MM.1S (cell line): ENCODE data around the gene FBXL17.

Source experiments
- DNase-seq: peaks from one replicate; pipeline ENCODE4 v3.0.0-alpha.2; 2015
- H2AFZ ChIP-seq: fragments of 300-600 bp; sonication (generic); 2 replicates; pipeline ENCODE4 v1.6.0; 2016; ENCODE audit warnings: antibody characterized with exemption, low read length
- H3F3A ChIP-seq: fragments of 300-600 bp; sonication (generic); 2 replicates; pipeline ENCODE4 v1.6.1; 2016; ENCODE audit warnings: mild to moderate bottlenecking, antibody characterized with exemption, low read length, moderate library complexity, mixed read lengths; ENCODE audit not compliant: insufficient read depth
- H3K27ac ChIP-seq: fragments of 300-600 bp; sonication (generic); 2 replicates; pipeline ENCODE4 v1.5.1; 2016; ENCODE audit warnings: mild to moderate bottlenecking, low read length
- H3K27me3 ChIP-seq: fragments of 300-600 bp; sonication (generic); replicated peaks from 2 replicates; pipeline ENCODE4 v1.6.0; 2016; ENCODE audit warnings: low read length; ENCODE audit not compliant: insufficient read depth
- H3K36me3 ChIP-seq: fragments of 300-600 bp; sonication (generic); replicated peaks from 2 replicates; pipeline ENCODE4 v1.6.1; 2016; ENCODE audit warnings: mild to moderate bottlenecking, low read length, mixed read lengths; ENCODE audit not compliant: insufficient read depth
- H3K4me1 ChIP-seq: fragments of 300-600 bp; sonication (generic); 2 replicates; pipeline ENCODE4 v1.6.1; 2016; ENCODE audit warnings: low read length, mixed read lengths
- H3K4me2 ChIP-seq: fragments of 300-600 bp; sonication (generic); 2 replicates; pipeline ENCODE4 v1.6.0; 2016; ENCODE audit warnings: low read depth, low read length
- H3K4me3 ChIP-seq: fragments of 300-600 bp; sonication (generic); 2 replicates; pipeline ENCODE4 v1.5.1; 2016; ENCODE audit warnings: low read length, mixed read lengths
- H3K79me2 ChIP-seq: fragments of 300-600 bp; sonication (generic); 2 replicates; pipeline ENCODE4 v1.6.1; 2016; ENCODE audit warnings: mixed run types, low read length, mixed read lengths
- H3K9ac ChIP-seq: fragments of 300-600 bp; sonication (generic); 2 replicates; pipeline ENCODE4 v1.6.1; 2016; ENCODE audit warnings: low read length, mixed read lengths
- H3K9me2 ChIP-seq: fragments of 300-600 bp; sonication (generic); replicated peaks from 2 replicates; pipeline ENCODE4 v1.6.1; 2016; ENCODE audit warnings: mild to moderate bottlenecking, low read length, mixed read lengths; ENCODE audit not compliant: insufficient read depth
- H3K9me3 ChIP-seq: fragments of 300-600 bp; sonication (generic); replicated peaks from 2 replicates; pipeline ENCODE4 v1.6.1; 2016; ENCODE audit warnings: mild to moderate bottlenecking, low read length, mixed read lengths; ENCODE audit not compliant: insufficient read depth
- H4K20me1 ChIP-seq: fragments of 300-600 bp; sonication (generic); 2 replicates; pipeline ENCODE4 v1.6.1; 2016; ENCODE audit warnings: mild to moderate bottlenecking, low read length, moderate library complexity, mixed read lengths; ENCODE audit not compliant: insufficient read depth
- CTCF ChIP-seq: fragments of 300-600 bp; sonication (generic); IDR thresholded peaks from 2 replicates; pipeline ENCODE4 v1.5.1; 2016; ENCODE audit warnings: antibody characterized with exemption, low read length, mixed read lengths
- EZH2 ChIP-seq: fragments of 300-600 bp; sonication (generic); optimal IDR thresholded peaks from 2 replicates; pipeline ENCODE3; 2017; ENCODE audit warnings: low read depth, mild to moderate bottlenecking, antibody characterized with exemption, low read length, mixed read lengths
- EZH2phosphoT487 ChIP-seq: fragments of 300-600 bp; sonication (generic); IDR thresholded peaks from 2 replicates; pipeline ENCODE4 v1.6.1; 2018; ENCODE audit warnings: antibody characterized with exemption, low read length

The FBXL17 gene

GRCh38 chr5:108249785-108250426, 132.0 kb downstream of the FBXL17 start:
- H3K4me2 ChIP-seq, result no peak overlapping the region
- H3K9me3 ChIP-seq, result no peaks in the 10 kb centered on the region
- no peak overlapping the region for H3K9ac ChIP-seq
- no peak overlapping the region for H3K4me3 ChIP-seq
- no peaks in the 10 kb centered on the region for H3K79me2 ChIP-seq
- no peaks in the 10 kb centered on the region for H4K20me1 ChIP-seq
- no peaks in the 10 kb centered on the region for H3K9me2 ChIP-seq
- no peaks in the 10 kb centered on the region for H3F3A ChIP-seq
- TF ChIP-seq CTCF (no peak), EZH2 (no peak), EZH2phosphoT487 (no peak)
- no peak overlapping the region for H3K27ac ChIP-seq
- no peaks in the 10 kb centered on the region for H3K36me3 ChIP-seq
- H2AFZ ChIP-seq, result no peak overlapping the region
- H3K4me1 ChIP-seq, result no peaks in the 10 kb centered on the region
- no peaks in the 10 kb centered on the region for H3K27me3 ChIP-seq
- DNase-seq, result no peak

GRCh38 chr5:108249095-108249784, 132.7 kb downstream of the FBXL17 start:
- H3K4me2 ChIP-seq, result no peak overlapping the region
- H4K20me1 ChIP-seq, result no peaks in the 10 kb centered on the region
- H3K4me3 ChIP-seq, result no peak overlapping the region
- H3K9me3 ChIP-seq, result no peaks in the 10 kb centered on the region
- TF ChIP-seq CTCF (no peak), EZH2 (no peak), EZH2phosphoT487 (no peak)
- no peak for DNase-seq
- H3F3A ChIP-seq, result no peaks in the 10 kb centered on the region
- no peak overlapping the region for H3K9ac ChIP-seq
- no peaks in the 10 kb centered on the region for H3K36me3 ChIP-seq
- H3K4me1 ChIP-seq, result no peaks in the 10 kb centered on the region
- no peak overlapping the region for H2AFZ ChIP-seq
- H3K79me2 ChIP-seq, result no peaks in the 10 kb centered on the region
- no peak overlapping the region for H3K27ac ChIP-seq
- no peaks in the 10 kb centered on the region for H3K9me2 ChIP-seq
- no peaks in the 10 kb centered on the region for H3K27me3 ChIP-seq

GRCh38 chr5:108238936-108239887, 142.7 kb downstream of the FBXL17 start:
- no peak overlapping the region for H3K27ac ChIP-seq
- no peaks in the 10 kb centered on the region for H3K36me3 ChIP-seq
- no peak for DNase-seq
- H3K79me2 ChIP-seq, result no peaks in the 10 kb centered on the region
- no peaks in the 10 kb centered on the region for H3K4me1 ChIP-seq
- H3K9me3 ChIP-seq, result no peaks in the 10 kb centered on the region
- no peaks in the 10 kb centered on the region for H3K9me2 ChIP-seq
- H3F3A ChIP-seq, result no peaks in the 10 kb centered on the region
- no peaks in the 10 kb centered on the region for H3K27me3 ChIP-seq
- no peak overlapping the region for H3K4me2 ChIP-seq
- H3K4me3 ChIP-seq, result no peak overlapping the region
- TF ChIP-seq CTCF (no peak), EZH2phosphoT487 (no peak), EZH2 (no peak)
- no peak overlapping the region for H3K9ac ChIP-seq
- no peaks in the 10 kb centered on the region for H4K20me1 ChIP-seq
- H2AFZ ChIP-seq, result no peak overlapping the region
